ENCODE results near the gene FAM124A.

GRCh38 chr13:51269039-51269438, 46.8 kb downstream of the FAM124A start:
- TF ChIP-seq CTCF (IDR thresholded peaks at IDR 0.05; ENCODE audit: low read depth, low read length), result no peak
- TF ChIP-seq POLR2A (IDR thresholded peaks at IDR 0.05; ENCODE audit: extremely low read depth, insufficient read length), result no peak
- no peak for TF ChIP-seq MAX (IDR thresholded peaks at IDR 0.05; ENCODE audit: low read depth, low read length)
